GOT3 (cell line): ENCODE data around the gene UQCRQ.

Experiments
- DNase-seq: peaks from one replicate; lab custom pipeline; 2025; ENCODE audit warnings: mixed read lengths; lab: John Stamatoyannopoulos, UW

The UQCRQ gene

DNA sequence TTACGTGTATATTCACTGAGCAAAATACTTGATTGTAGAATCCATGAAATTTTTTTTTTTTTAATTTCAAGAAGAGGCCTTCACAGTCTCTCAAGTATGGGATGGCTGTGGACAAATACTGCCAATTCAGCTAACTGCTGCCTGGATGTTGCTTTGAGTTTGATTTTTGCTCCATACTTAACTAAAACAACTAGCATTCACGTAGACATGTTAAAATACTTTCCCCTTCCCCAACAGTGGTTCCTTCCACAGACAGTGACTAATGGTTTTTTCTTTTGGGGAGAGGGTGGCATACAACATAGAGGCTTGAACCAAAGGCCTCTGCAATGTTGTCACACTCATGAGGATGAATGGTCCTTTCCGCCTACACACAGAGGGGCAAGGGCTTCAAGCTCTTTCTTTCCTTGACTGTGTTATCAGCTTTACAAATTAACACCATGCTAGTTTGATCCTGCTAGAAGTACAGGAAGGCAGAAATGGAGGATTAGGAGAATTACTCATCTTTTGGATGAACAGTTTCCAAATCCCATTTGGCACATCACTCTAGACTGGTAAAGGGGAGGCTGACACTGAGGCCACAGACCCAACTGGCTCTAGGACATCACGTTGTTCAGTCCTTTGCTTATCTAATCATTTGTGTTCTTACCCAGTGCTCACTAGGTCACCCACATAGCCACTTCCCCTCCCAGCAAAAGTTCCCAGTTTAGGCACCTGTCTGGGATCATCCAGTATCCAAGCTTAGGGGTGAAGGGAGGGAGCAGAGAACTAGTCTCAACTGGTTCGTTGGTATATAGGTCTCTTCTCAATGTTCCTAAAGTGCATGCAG is 5.2 kb downstream of the UQCRQ start:
- DNase-seq: no peak

DNA sequence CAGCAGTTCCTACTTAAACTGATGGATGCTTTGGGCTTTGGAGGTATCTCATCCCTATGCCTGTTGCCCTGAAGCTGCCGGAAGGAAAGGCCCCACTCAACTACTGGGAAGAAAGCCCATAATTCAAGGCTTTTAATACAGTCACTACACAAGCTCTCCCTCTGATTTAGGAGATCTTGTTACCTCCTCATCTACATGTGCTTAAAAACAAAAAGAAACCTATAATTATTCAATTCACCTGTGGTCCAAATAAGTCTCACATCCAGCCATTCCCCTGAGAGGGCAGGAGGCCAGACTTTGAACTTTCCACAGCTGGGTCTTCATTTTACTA is 6.3 kb downstream of the UQCRQ start:
- no peak for DNase-seq

DNA sequence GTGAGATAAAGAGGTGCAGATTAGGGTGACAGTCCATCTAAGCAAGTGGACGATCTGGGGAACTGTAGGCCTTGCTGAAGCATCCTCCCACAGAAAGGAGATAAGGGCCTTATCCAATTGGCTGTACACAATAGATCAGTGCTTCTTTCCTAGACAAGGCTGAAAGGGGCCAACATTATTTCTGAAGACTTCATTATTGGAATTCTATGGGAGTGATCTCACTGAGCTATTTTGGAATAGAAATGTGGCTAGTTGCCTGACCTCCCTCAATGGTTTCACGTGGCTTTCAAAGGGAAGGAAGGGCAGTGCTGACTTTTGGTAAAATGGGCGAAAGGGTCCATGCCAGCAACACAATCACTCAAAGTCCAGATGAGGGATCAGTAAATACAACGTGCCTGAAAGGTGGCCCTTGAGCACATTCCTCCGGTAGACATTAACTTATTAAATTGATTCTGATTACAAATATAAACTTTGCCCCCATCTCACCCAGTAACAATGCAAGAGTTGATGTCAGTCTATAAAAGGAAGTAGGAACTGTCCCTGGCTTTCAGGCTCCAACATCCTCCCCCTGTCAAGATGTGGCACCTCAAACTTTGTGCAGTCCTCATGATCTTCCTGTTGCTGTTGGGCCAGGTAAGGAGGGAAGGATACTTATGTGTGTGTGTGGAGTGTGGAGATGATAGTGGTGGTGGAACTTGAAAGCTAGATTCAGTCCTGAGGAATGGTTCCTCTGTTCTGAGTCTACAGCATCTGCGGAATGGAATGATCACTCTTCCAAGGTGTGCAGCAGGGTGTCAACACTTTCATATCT is 6.9 kb downstream of the UQCRQ start, which contains the start of gene LEAP2:
TSS of gene LEAP2 (plus strand) at position 550 of the 811 bp plus-strand sequence. CDS start at position 577, 27 bp downstream.
- DNase-seq: no peak

DNA sequence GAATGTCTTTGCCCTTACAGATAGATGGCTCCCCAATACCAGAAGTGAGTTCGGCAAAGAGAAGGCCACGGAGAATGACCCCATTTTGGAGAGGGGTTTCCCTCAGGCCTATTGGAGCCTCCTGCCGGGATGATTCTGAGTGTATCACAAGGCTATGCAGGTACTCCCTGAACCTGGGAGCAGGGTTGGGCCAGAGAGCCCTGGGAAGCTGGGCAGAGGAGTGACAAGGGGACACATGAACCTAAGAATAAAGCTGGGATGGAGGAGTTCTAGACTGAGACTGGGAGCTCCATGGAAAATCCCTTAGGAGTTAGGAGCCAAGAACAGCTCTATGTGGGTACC is 7.5 kb downstream of the UQCRQ start:
- DNase-seq: no peak

DNA sequence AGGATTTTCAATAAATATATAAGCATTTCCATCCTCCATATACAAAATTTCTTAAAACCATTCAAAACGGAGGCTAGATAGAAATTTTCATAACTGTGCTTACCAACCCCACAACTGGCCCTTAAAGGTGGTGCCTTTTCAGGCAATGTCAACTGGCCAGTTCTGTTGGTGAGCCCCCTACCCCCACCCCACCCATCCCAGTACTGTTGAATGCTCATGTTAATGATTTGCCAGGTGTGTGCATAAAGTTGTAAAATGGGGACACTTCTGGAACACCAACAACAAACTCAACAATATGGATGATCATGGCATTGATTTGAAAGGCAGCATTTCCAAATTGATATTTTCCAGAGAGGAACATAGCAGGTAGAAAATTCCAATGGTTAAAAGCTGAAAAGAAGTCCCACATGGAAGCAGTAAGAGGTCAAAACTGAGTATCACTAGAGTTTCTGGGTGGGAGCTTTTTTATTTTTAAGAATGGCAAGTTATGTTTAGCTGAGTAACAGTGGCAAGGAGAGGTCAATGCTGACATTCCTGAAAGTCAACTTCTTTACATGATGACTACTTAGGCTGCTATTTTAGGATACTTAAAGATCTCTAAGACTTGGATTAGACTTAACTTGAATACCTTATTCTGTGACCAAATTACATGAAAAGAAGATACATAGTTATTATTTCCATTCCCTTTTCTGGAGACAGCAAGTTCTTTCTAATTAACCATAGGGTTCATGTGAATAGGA is 9.7 kb downstream of the UQCRQ start:
- no peak for DNase-seq

DNA sequence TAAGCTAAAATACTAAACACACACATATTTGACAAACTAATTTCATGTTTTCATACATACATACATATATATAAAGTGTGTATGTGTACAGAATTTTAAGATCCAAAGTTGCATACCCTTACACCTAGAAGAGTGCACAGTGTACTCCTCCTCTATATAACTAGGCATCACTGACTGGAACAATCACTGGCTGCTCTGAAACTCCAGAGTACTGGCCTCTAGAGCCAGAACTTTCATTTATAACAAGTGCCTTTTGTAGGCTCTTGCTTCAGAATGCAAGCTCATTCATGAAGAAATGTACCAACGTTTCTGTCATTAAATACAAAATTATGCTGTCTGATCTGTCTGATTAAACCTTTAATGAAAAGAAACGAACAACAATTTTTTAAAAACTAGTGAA is 11.0 kb downstream of the UQCRQ start:
- DNase-seq: no peak

DNA sequence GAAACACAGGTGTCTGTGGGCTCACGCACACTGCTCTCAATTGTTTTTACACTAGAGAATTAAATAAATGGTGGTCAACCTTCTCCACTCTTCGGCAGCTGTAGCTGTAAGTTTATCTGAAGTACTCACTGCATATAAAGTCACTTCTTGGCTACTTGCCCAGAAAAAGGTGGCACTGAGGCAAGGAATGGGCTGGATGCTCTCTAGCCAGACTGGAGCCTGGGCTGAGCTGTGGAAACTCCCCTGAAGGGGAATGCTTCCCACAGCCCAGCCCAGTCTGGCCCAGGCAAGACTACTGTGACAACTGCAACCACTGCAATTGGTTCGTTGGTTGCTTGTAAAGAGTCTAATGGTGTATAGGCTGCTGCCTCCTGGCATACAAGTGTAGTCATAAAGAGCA is 11.5 kb downstream of the UQCRQ start:
- DNase-seq: no peak

DNA sequence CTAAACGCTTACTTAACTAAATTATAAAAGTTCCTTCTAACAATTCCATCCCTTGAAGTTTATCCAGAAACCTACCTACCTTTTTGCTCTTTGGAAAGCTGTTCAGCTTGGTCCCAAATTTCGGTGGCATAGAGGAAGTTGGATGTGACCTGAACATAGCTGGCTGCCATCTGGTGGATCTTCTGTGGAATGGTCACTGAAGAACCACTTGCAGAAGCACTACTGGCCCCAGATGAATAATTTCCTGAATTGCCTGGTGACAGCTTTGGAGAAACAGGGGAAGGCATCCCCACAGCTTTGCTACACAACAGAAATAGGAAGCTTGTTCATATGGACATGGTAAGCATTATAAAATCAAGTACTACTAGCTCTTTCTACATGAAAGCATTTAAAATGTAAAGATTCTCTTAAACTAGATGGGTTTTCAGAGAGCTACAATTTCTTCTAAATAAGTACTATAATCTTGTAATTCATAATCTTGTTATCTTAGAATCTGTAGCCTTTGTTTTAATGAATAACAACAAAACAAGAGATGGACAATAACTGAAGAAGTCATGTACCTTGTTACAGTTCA is 16.9 kb downstream of the UQCRQ start:
- no peak for DNase-seq

DNA sequence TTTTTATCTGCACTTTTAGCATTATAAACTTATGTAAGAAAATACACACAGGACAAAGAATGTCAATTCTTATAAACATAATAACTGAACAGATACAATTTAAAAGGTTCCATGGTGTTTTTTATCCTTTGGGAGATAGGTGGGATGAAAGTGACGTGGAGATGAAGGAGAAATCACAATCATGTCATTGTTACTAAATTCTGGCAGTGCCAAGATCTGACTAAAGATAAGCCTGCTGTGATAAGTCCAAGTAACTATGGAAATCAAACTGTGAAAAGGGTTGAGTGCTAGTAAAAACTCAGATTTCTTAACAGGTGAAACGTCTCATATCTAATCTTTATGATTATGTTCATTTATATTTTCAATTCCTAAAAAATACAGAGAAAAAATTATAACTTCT is 18.1 kb downstream of the UQCRQ start:
- DNase-seq: no peak

DNA sequence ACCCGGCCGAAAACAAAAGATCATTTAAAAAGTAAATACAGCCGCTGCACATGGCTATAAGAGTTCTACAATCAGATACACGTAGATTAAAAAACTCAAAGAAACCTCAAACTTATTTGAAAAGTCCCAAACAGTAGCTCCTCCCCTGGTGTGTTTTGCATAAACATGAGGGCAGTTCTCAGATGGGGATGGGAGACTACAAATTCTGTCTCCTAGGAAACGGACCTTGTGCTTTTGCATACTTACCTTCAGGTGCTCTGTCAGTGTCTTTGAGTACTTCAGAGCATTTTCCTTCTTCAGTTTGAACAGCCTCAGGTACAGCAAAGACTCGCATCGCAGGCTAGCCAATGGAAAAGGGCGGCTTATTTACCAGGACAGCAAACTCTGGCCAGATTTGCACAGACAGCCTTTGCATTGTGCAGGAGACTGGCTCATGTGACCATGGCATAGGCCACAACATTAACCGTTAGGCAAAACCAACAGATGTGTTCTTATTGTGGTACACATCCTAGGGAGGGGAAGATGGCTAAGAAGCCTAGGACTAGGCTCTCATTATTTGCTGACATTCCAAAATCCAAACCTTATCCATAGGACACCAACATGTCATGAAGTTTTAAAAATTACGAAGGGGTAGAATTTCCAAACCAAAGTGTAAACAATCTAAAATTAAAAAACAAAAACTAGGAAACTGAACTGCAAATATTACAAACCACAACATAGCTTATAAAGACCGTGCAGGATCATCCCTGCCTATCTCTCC is 19.8 kb downstream of the UQCRQ start:
- no peak for DNase-seq

DNA sequence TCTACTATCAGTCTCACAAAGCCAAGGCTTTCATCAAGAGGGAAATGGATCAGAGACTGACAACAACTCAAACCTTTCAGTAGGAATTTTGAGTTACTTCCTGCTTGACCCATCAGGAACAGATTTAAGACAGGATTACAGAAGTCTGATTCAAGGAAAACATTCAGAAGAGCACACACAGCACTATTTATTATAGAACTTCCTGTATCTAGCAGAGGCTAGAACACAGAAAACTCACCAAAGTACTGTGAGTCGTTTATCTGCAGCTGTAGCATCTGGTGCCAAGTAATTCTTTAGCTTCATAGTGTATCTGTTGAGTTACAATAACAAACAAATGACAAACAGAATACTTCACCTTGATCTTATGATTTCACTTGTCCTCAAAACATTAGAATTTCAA is 20.8 kb downstream of the UQCRQ start:
- DNase-seq: no peak

DNA sequence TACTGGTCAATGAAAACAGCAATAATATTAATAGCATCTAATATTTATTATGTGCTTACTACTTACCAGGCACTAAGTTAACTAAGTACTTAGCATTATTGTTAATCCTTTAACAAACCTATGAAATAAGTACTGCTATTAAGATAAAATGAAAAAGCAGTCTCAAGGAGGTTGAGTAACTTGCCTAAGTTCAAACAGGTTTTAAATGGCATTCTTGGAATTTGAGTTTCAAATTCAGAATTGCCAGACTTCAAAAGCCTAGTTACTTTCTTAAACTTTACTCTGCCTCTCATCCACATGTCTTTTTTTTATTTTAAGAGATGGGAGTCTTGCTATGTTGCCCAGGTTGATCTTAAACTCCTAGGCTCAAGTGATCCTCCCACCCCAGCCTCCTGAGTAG is 23.1 kb downstream of the UQCRQ start:
- no peak for DNase-seq

DNA sequence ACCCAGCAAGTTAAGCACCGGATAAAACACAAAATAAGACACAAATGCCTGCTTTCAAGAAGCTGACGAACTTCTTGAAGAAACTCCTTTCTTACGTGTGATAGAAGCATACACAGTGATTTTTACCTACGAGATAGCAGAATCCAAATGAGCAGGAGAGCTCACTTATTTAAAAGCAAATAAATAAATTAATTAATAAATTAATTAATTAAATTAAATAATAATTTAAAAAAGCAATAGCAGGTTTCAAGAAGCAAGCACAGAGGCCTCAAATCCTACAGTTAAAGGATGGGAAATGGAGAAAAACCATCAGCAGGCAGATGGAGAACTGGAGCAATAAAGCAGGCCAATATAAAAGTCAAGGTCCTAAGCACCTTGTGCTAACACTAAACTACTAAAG is 24.4 kb downstream of the UQCRQ start:
- DNase-seq: no peak

DNA sequence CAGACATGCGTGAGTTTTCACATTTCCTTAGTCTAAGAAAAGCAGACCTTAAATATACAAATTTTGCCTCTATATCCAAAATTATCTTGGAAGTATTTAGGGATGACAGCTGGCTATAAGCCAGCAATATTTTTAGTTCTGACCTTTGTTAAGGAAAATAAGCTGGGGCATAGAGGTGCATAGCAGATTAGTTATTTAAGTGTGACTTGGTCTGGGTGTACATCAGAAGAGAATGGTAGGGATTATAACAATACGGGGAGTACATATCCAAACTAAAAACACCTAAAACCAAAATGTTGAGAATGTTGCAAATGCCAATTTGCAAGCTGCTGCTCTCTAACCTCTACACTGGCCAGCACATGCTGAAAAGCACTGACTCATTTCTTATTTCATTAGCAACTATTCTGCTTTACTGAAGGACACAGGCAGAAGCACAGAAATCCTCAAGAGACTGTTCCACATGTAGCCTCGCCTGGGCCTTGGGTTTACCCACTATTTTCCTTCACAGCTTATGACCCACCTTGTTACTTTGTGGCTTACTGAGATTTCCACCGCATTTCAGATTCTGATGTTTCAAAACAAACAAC is 29.4 kb downstream of the UQCRQ start:
- DNase-seq: no peak

DNA sequence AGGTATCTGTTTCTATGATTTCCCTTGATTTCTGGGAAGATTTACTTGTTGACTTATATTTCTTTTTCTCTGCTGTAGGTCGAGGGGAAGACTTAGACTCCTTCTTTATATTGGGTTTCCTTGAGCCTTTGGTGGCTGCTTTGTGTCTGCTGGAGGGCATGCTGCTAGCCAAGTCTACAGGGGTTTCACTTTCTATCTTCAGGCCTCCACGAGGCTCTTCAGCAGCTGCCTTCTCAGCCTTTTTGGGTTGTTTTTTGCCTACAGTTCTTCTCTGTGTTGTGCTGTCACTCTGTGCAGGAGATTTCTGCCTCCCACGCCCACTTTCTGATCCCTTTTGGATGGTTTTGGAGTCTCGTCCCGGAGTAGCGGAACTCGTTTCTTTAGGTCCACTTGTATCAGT is 30.2 kb downstream of the UQCRQ start:
- DNase-seq: no peak

DNA sequence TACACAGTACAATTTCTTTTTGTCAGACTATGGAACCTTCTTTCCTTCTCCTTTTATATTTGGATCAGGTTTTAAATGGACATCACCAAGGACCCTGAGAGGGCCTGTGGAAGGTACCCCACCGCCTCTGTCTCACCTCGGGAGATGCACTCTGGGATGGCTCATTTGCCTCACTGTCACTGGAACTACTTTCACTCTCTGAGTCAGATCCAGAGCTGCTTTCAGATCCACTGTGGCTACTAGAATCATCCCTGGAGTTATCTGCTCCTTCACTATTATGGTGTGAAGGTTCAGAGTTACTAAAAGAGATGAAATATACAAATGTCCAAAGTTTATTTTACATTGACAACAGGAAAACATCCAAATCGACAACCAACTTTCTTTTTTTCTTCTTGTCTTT is 31.7 kb downstream of the UQCRQ start:
- no peak for DNase-seq

DNA sequence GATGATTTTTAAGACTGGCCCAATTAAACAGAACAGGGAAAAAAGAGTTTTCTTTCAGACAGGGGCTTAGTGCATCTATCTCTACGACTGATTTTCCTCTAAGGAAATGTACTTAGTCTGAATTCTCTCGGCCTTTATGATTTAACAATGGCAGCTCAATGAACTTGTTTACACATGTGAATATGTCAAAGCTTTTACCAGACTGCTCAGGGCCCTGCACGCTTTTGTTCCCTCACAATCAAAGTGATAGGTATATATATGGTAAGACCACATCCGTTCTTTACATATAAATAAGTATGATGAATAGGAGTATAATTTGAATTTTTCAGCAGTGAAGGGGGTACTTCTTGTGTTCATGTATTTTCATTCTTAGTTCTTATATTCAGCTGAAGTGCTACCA is 34.6 kb downstream of the UQCRQ start:
- DNase-seq: no peak

DNA sequence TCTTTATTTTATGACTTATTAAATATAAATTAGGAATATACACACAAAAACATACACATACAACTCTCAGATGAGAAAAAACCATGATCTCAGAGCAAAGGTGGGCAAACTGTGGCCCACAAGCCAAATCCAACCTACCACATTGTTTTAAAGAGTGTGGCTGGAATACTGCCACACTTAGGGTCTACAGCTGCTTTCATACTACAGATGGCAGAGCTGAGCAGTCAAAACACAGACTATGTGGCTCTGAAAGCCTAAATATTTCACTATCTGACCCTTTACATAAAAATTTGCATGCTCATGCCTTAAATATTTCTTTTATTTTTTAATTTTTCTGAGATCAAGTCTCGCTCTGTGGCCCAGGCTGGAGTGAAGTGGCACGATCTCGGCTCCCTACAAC is 35.3 kb downstream of the UQCRQ start:
- no peak for DNase-seq

DNA sequence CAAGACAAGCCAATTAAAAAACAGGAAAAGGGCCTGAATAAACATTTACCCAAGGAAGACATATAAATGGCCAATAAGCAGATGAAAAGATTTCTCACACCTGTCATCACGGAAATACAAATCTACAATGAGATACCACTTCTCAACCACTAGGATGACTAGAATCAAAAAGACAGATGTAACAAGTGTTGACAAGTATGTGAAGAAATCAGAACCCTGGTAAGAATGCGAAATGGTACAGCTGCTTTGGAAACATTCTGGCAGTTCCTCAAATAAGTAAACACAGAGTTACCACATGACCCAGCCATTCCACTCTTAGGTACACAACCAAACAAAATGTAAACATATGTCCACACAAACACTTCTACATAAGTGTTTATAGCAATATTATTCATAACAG is 39.5 kb downstream of the UQCRQ start:
- no peak for DNase-seq

DNA sequence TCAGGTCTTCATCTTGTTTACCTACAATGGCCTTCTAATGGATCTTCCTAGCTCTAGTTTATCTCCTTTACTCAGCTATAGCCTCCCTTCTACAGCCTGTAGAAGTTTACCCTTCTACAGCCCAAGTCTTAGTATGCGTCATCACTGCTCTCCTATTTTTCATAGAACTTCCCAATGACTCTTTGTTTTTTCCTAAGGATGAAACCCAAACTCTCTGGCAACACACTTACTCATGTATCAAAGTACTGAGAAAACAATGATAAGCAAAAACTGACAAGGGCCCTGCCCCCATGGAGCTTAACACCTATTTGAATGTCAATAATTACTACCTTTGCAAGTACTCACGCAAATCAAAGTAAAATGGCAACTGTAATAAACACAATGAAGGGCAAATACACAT is 40.7 kb downstream of the UQCRQ start:
- no peak for DNase-seq

DNA sequence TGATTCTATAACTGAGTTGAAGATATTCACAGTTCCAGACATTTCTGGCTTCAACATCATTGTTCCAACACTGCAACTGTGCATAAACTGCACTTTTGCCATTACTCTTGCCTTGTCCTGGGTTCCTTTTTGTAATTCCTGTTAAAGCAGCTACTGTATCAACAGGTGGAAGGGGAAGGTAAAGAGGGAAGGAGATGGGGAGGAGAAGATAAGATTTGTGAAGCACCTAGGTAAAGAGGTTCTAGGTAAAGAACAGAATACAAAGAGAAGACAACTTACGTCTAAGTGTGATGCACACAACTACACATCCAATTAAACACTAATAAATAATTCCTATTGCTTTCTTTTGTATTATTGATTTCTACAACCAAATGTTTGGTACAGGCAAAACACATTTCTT is 43.3 kb downstream of the UQCRQ start:
- DNase-seq: no peak
